Stimulated activated effector memory CD8-positive, alpha-beta T cell treated with anti-CD3 and anti-CD28 coated beads, Interleukin-12 subunit alpha, Interleukin-12 subunit beta, amount 100 ng/mL, for 72 hours (primary cell): ENCODE measurements around the gene HELZ.
"Not testable (repeated sequence)": the region's sequence is repeated elsewhere in the genome, so short reads cannot be mapped to it uniquely, and the experiment has no call there.

Source experiments
- ATAC-seq: fragments of 150-1000 bp; cut with Tn5 transposase; 2 replicates; pipeline ENCODE4 v1.10.0; 2021
- DNase-seq, 2 donors: peaks; one replicate each; pipeline ENCODE4 v3.0.0; 2021 to 2022; ENCODE audit warnings: low spot score in 2 of 2
- H3K27ac Mint-ChIP-seq: one replicate; pipeline ENCODE4 v1.8.0; 2022; ENCODE audit warnings: mild to moderate bottlenecking, mixed read lengths
- H3K36me3 Mint-ChIP-seq: one replicate; pipeline ENCODE4 v1.8.0; 2022; ENCODE audit warnings: mild to moderate bottlenecking, mixed read lengths
- H3K4me1 Mint-ChIP-seq: one replicate; pipeline ENCODE4 v1.8.0; 2022; ENCODE audit warnings: mixed read lengths
- H3K4me3 Mint-ChIP-seq: one replicate; pipeline ENCODE4 v1.8.0; 2022; ENCODE audit warnings: mild to moderate bottlenecking, mixed read lengths
- H3K9me3 Mint-ChIP-seq: one replicate; pipeline ENCODE4 v1.8.0; 2022; ENCODE audit warnings: mixed read lengths

The HELZ gene

DNA sequence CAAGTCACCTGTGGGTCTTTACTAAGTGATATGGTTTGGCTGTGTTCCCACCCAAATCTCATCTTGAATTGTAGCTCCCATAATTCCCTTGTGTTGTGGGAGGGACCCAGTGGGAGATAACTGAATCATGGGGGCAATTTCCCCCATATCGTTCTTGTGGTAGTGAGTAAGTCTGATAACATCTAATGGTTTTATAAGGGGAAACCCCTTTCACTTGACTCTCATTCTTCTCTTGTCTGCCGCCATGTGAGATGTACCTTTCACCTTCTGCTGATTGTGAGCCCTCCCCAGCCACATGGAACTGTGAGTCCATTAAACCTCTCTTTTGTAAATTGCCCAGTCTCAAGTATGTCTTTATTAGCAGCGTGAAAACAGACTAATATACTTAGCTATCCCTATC lies 48.0 kb downstream of the HELZ start:
- not testable (repeated sequence) for H3K4me3 Mint-ChIP-seq, H3K9me3 Mint-ChIP-seq, DNase-seq
- peak; percentile 57 for ATAC-seq
- Mint-ChIP-seq H3K27ac (peak overlapping the region; percentile 70), H3K4me1 (peaks cover 17% of the 10 kb centered on the region), H3K36me3 (peaks cover 97% of the 10 kb centered on the region)

DNA sequence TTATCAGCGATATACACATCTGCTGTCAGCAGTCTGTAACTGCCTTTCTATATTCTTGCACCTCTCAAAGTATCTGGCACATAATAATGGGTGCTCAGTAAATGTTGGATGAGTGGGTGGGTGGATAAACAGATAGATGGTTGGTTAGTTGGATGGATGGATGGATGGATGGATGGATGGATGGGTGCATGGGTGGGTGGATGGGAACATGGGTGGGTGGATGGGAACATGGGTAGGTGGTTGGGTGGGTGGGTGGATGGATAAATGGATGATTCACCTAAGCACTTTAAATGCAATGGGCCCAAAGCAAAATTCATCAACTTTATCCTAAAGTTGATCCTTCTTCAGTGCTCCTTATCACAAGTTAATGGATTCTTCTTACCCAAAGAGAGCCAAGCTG lies 48.6 kb downstream of the HELZ start:
- Mint-ChIP-seq H3K4me1 (peaks cover 17% of the 10 kb centered on the region), H3K36me3 (peaks cover 97% of the 10 kb centered on the region), H3K9me3 (peaks cover 5% of the 10 kb centered on the region), H3K27ac (peak overlapping the region; percentile 70), H3K4me3 (no peak overlapping the region)
- DNase-seq (no peak), ATAC-seq (no peak)

DNA sequence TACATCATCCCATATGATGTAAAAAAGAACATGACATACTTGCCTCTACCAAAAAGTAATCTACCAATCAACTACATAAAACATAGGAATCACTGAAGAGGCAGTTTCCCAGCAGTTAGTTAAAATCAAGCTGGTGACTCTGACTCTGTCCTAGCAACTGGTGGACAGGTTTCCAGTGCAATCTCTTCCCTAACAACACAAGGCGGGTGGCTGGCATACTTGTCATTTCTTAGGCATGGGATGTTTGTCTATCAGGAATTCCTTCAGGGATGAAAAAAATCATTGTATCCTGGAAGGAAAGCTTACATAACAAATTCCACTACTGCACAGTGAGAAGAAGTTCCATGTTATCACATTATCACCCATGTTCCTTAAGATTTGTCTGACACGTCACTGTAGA lies 50.9 kb downstream of the HELZ start:
- Mint-ChIP-seq H3K4me1 (peaks cover 12% of the 10 kb centered on the region), H3K36me3 (peaks cover 97% of the 10 kb centered on the region), H3K27ac (no peak overlapping the region), H3K4me3 (no peak overlapping the region), H3K9me3 (peaks cover 5% of the 10 kb centered on the region)
- ATAC-seq = no peak
- no peak for DNase-seq

GRCh38 chr17:67187927-67188326 lies 57.1 kb downstream of the HELZ start:
- Mint-ChIP-seq H3K4me1 (peaks cover 8% of the 10 kb centered on the region), H3K36me3 (peaks cover 100% of the 10 kb centered on the region), H3K9me3 (no peaks in the 10 kb centered on the region), H3K4me3 (no peak overlapping the region), H3K27ac (peak overlapping the region; percentile 1)
- ATAC-seq = peak; percentile 19
- no peak for DNase-seq

GRCh38 chr17:67186782-67187181 lies 58.2 kb downstream of the HELZ start:
- H3K4me3 Mint-ChIP-seq = no peak overlapping the region
- no peak overlapping the region for H3K27ac Mint-ChIP-seq
- H3K4me1 Mint-ChIP-seq = peaks cover 12% of the 10 kb centered on the region
- peaks cover 100% of the 10 kb centered on the region for H3K36me3 Mint-ChIP-seq
- no peaks in the 10 kb centered on the region for H3K9me3 Mint-ChIP-seq
- ATAC-seq (no peak), DNase-seq (no peak)

- H3K4me3 Mint-ChIP-seq = no peak overlapping the region
- H3K36me3 Mint-ChIP-seq = peaks cover 99% of the 10 kb centered on the region
- ATAC-seq (no peak), DNase-seq (no peak)
- peaks cover 14% of the 10 kb centered on the region for H3K4me1 Mint-ChIP-seq
- no peak overlapping the region for H3K27ac Mint-ChIP-seq
- no peaks in the 10 kb centered on the region for H3K9me3 Mint-ChIP-seq
These were observed 61.5 kb downstream of the HELZ start for GRCh38 chr17:67183531-67183930.

GRCh38 chr17:67181825-67182224 lies 63.2 kb downstream of the HELZ start:
- Mint-ChIP-seq H3K9me3 (no peaks in the 10 kb centered on the region), H3K4me3 (no peak overlapping the region), H3K27ac (no peak overlapping the region), H3K36me3 (peaks cover 99% of the 10 kb centered on the region), H3K4me1 (peaks cover 6% of the 10 kb centered on the region)
- DNase-seq (no peak), ATAC-seq (no peak)

GRCh38 chr17:67180275-67180674 lies 64.7 kb downstream of the HELZ start:
- DNase-seq = no peak
- peaks cover 99% of the 10 kb centered on the region for H3K36me3 Mint-ChIP-seq
- H3K9me3 Mint-ChIP-seq = no peaks in the 10 kb centered on the region
- no peak overlapping the region for H3K27ac Mint-ChIP-seq
- no peak overlapping the region for H3K4me3 Mint-ChIP-seq
- peaks cover 6% of the 10 kb centered on the region for H3K4me1 Mint-ChIP-seq
- ATAC-seq = no peak

DNA sequence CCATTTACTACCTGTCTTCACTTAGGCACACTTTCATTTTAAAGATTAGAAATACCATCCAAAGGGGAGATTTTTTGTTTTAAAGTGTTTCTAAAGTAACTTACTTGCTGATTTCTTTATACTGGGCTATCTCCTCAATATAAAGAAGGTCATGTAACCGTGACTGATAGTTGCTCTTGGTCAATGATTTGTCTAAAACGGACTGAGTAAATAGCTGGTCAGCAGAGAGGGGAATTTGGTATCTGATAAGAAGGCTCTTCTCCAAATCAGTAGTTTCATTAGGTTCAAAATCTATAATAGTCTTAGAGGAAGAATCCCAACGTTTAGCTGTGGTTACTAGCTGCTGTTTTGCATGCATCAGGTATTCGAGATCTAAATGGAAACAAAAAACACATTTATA lies 66.4 kb downstream of the HELZ start:
- no peaks in the 10 kb centered on the region for H3K9me3 Mint-ChIP-seq
- H3K27ac Mint-ChIP-seq = no peak overlapping the region
- no peak overlapping the region for H3K4me3 Mint-ChIP-seq
- no peak for ATAC-seq
- peaks cover 6% of the 10 kb centered on the region for H3K4me1 Mint-ChIP-seq
- DNase-seq = no peak
- H3K36me3 Mint-ChIP-seq = peaks cover 95% of the 10 kb centered on the region

GRCh38 chr17:67177732-67178131 lies 67.3 kb downstream of the HELZ start:
- Mint-ChIP-seq H3K4me1 (peaks cover 6% of the 10 kb centered on the region), H3K9me3 (no peaks in the 10 kb centered on the region), H3K27ac (no peak overlapping the region), H3K4me3 (no peak overlapping the region), H3K36me3 (peaks cover 90% of the 10 kb centered on the region)
- DNase-seq = no peak
- no peak for ATAC-seq

DNA sequence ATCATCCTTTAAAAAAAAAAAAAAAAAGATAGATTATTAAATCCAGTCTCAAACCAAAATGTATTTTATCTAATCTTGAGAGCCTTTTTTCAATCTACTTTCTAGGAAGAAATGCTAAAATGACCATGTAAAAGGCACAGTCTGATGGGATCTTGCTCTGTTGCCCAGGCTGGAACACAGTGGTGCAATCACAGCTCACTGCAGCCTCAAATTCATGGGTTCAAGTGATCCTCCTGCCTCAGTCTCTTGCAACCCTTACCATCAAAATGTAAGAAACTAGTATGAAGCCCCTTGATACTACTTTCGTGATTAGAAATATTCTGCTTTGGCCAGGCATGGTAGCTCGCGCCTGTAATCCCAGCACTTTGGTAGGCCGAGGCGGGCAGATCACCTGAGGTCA lies 70.8 kb downstream of the HELZ start:
- H3K36me3 Mint-ChIP-seq = peaks cover 78% of the 10 kb centered on the region
- H3K4me3 Mint-ChIP-seq = no peak overlapping the region

DNA sequence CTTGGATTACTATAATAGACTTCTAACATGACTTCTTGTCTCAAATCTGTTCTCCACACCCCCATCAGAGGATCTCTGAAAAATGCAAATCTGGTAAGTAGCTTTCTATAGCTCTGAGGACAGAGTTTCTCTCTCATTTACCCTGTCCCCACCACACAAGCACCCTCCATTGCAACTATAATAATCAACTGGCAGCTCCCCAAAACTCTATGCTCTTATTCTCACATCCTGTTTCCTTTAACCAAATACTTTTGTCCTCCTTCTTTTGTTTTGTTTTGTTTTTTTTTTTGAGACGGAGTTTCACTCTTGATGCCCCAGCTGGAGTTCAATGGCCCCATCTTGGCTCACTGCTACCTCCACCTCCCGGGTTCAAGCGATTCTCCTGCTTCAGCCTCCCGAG lies 73.4 kb downstream of the HELZ start:
- ATAC-seq (no peak), DNase-seq (no peak)
- H3K4me1 Mint-ChIP-seq = peaks cover 14% of the 10 kb centered on the region
- no peak overlapping the region for H3K4me3 Mint-ChIP-seq
- H3K36me3 Mint-ChIP-seq = peaks cover 78% of the 10 kb centered on the region
- peak overlapping the region; percentile 0 for H3K27ac Mint-ChIP-seq
- no peaks in the 10 kb centered on the region for H3K9me3 Mint-ChIP-seq

More for the DNA sequence above, 70.8 kb downstream of the HELZ start:
- no peak overlapping the region for H3K27ac Mint-ChIP-seq
- H3K9me3 Mint-ChIP-seq = no peaks in the 10 kb centered on the region
- peaks cover 14% of the 10 kb centered on the region for H3K4me1 Mint-ChIP-seq
- ATAC-seq (no peak), DNase-seq (no peak)

GRCh38 chr17:67168496-67168895 lies 76.5 kb downstream of the HELZ start:
- Mint-ChIP-seq H3K9me3 (no peaks in the 10 kb centered on the region), H3K4me3 (no peak overlapping the region), H3K36me3 (peaks cover 82% of the 10 kb centered on the region), H3K4me1 (peaks cover 14% of the 10 kb centered on the region), H3K27ac (peak overlapping the region; percentile 41)
- ATAC-seq = no peak
- DNase-seq = no peak

DNA sequence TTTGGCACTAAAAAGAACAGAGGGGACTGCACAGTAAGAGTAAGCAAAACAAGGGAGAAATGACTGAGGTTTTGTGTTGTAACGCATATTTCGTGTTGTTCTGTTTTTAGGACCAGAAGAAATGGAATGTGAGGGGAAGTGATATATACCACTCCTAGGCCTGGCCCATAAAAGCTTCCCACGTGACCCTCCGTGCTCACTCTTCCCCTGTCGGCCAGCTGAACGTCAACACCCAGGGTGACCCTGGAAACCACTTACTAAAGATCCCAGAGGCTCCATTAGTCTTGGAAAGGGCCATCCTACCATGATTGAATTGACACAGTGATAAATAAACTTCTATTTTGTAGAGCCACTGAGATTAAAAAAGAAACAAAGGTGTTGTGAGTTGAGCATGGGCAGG lies 79.8 kb downstream of the HELZ start:
- Mint-ChIP-seq H3K36me3 (peaks cover 100% of the 10 kb centered on the region), H3K4me3 (no peak overlapping the region), H3K27ac (no peak overlapping the region), H3K9me3 (no peaks in the 10 kb centered on the region), H3K4me1 (no peaks in the 10 kb centered on the region)
- no peak for ATAC-seq
- DNase-seq = no peak

DNA sequence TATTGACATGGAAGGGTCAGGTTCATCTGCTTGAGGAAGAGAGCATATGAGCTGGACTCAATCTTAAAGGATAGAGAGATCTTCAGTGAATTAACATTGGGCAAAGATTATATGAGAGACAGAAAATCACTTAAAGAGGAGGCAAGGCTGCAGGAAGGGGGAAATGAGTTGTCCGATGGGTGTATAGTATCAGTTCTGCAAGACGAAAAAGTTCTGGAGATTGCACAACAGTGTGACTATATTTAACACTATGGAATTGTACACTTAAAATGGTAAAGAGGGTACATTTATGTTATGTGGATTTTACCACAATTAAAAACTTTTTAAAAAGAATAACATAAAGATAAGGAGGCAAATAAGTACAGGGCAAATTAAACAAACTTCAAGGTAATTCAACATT lies 80.7 kb downstream of the HELZ start:
- no peaks in the 10 kb centered on the region for H3K9me3 Mint-ChIP-seq
- peaks cover 100% of the 10 kb centered on the region for H3K36me3 Mint-ChIP-seq
- no peak overlapping the region for H3K27ac Mint-ChIP-seq
- ATAC-seq (no peak), DNase-seq (no peak)
- H3K4me3 Mint-ChIP-seq = no peak overlapping the region
- H3K4me1 Mint-ChIP-seq = no peaks in the 10 kb centered on the region

GRCh38 chr17:67162771-67163170 lies 82.2 kb downstream of the HELZ start:
- H3K4me3 Mint-ChIP-seq = no peak overlapping the region
- H3K9me3 Mint-ChIP-seq = no peaks in the 10 kb centered on the region
- no peak for ATAC-seq
- H3K27ac Mint-ChIP-seq = no peak overlapping the region
- no peak for DNase-seq
- peaks cover 100% of the 10 kb centered on the region for H3K36me3 Mint-ChIP-seq
- peaks cover 4% of the 10 kb centered on the region for H3K4me1 Mint-ChIP-seq

DNA sequence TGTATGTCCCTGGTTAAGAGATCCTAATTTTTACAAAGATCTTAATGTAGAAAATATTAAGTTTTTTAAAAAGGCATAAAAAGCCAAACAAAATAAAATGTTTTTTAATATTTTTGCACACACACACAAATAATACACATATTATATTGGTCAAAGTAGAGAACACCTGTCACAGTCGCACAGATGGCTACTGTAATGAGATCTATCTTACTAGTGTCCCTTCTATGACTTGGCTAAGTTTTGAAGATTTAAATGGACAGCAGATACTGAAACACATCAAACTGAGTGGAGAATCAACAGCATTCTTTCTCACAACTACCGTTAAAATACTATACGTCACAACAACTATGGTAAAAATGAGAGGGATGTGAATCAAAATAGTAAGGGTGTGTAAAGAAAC lies 83.4 kb downstream of the HELZ start:
- no peak overlapping the region for H3K27ac Mint-ChIP-seq
- H3K4me3 Mint-ChIP-seq = no peak overlapping the region
- peaks cover 14% of the 10 kb centered on the region for H3K4me1 Mint-ChIP-seq
- H3K36me3 Mint-ChIP-seq = peaks cover 100% of the 10 kb centered on the region
- DNase-seq = no peak
- ATAC-seq = no peak
- H3K9me3 Mint-ChIP-seq = peaks cover 4% of the 10 kb centered on the region
